Measurements from ENCODE around the gene ACMSD.
"Not testable (repeated sequence)": the region's sequence is repeated elsewhere in the genome, so short reads cannot be mapped to it uniquely, and the experiment has no call there.

ACMSD gene

DNA sequence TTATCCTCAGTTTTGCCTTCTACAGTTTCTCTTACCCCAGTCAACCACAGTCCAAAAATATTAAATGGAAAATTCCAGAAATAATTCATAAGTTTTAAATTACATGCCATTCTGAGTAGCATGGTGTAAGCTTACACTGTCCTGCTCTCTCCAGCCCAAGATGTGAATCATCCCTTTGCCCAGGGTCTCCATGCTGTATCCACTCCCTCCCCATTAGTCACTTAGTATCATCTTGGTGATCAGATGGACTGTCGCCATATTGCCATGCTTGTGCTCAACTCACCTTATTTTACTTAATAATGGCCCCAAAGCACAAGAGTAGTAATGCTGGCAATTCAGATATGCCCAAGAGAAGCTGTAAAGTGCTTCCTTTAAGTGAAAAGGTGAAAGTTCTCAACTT, 61.7 kb downstream of the ACMSD start:
- no peak for DNase-seq
- intact Hi-C loops (cut with DNase I) = no loop called here

DNA sequence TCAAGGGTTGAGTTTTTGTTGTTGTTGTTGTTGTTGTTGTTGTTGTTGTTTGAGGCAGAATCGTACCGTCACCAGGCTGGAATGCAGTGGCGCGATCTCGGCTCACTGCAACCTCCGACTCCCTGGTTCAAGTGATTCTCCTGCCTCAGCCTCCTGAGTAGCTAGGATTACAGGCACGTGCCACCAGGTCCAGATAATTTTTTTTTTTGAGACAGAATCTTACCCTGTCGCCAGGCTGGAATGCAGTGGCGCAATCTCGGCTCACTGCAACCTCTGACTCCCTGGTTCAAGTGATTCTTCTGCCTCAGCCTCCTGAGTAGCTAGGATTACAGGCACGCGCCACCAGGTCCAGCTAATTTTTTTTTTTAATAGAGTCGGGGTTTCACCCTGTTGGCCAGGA, 65.3 kb downstream of the ACMSD start:
- intact Hi-C loops (cut with DNase I); DNase-seq: not testable (repeated sequence)

DNA sequence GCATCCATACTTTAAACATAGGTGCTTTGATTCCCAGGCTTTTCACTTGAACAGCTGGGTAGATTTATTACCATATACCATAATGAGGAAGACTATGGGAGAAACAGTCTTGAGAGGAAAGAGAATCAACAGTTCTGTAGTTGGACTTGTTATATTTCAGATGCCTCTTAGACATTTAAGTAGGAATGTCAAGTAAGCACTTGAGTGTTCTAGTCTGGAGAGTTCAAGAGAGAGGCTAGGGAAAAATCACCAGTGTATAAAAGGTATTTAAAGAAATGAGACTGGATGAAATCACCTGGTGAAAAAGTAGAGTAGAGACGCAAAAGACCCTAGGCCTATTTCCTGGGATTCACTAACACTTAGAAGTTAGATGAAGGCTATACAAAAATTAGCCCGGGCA, 66.8 kb downstream of the ACMSD start:
- DNase-seq = no peak
- intact Hi-C loops (cut with DNase I) = no loop called here

DNA sequence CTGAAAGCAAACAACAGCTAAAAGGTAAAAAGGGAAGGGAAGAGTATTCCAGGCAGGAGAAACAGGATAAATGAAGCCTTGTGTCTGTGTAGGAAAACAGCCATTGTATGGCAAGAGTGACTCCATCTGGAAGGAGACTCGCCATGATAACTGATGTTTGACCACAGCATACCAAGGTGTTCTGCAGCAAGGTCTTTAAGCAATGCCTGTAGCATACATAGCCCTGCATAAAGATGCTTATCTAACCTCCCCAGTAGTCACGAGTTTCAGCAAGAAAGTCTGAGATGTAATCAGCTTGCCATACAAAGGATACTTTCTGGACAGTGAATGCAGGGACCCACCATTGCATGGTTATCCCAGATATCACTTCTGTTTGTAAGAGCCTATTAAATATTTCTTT, 68.3 kb downstream of the ACMSD start:
- no peak for DNase-seq
- intact Hi-C loops (cut with DNase I) = no loop called here

DNA sequence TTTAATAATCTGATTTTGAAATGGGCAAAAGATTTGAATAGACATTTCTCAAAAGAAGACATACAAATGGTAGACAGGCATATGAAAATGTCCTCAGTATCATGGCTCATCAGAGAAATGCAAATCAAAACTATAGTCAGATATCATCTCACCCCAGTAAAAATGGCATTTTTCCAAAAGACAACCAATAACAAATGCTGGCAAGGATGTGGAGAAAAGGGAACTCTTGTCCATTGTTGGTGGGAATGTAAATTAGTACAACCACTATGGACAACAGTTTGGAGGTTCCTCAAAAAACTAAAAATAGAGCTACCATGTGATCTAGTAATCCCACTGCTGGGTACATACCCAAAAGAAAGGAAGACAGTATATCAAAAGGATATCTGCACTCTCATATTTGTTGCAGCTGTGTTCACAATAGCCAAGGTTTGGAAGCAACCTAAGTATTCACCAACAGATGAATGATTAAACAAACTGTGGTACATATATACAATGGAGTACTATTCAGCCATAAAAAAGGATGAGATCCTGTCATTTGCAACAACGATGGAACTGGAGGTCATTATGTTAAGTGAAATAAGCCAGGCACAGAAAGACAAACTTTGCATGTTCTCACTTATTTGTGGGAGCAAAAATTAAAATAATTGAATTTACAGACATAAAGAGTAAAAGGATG, 69.2 kb downstream of the ACMSD start:
- intact Hi-C loops (cut with DNase I); DNase-seq: not testable (repeated sequence)

DNA sequence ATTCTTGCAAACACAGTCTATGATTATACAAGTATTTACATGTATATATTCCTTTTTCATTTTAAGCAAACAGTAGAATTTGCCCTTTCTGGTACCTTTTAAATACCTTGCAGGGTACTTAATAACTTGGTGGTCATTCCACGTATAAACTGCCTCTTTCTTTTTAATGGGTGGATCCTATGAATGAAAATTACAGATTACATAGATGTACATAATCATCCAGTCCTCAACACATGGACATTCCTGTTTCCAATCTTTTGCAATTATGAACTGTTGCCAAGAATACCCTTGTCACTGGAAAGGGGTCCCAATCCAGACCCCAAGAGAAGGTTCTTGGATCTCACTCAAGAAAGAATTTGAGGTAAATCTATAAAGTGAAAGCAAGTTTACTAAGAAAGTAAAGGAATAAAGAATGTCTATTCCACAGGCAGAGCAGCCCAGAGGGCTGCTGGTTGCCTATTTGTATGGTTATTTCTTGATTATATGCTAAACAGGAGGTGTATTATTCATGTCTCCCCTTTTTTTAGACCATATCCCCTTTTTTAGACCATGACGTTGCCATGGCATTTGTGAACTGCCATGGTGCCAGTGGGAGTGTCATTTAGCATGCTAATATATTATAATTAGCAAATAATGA, 72.5 kb downstream of the ACMSD start:
- intact Hi-C loops (cut with DNase I) = loop anchor here (10.0 kb wide), 1 partner anchor 144 kb away; the partner anchor contains the start of gene RAB3GAP1
- no peak for DNase-seq

DNA sequence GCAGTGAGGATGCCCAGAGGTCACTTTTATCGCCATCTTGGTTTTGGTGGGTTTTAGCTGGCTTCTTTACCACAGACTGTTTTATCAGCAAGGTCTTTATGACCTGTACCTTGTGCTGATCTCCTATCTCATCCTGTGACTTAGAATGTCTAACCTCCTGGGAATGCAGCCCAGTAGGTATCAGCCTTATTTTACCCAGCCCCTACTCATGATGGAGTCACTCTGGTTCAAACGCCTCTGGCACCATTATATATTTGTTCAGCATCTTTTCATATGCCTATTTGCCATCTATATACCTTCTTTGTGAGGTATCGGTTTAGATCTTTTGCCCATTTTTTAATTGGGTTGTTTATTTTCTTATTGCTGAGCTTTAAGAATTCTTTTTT, 73.0 kb downstream of the ACMSD start:
- intact Hi-C loops (cut with DNase I) = loop anchor here (10.0 kb wide), 1 partner anchor 143 kb away; the partner anchor contains the start of gene RAB3GAP1
- DNase-seq = no peak

DNA sequence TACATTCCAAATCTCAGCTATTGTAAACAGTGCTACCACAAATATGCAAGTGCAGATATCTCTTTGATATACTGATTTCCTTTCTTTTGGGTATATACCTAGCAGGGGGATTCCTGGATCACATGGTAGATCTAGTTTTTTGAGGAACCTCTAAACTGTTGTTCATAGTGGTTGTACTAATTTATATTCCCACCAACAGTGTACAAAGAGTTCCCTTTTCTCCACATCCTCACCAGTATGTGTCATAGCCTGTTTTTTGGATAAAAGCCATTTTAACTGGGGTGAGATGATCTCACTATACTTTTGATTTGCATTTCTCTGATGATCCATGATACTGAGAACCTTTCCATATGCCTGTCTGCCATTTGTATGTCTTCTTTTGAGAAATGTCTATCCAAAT, 73.9 kb downstream of the ACMSD start:
- no peak for DNase-seq
- intact Hi-C loops (cut with DNase I) = loop anchor here (10.0 kb wide), 1 partner anchor 142 kb away; the partner anchor contains the start of gene RAB3GAP1

DNA sequence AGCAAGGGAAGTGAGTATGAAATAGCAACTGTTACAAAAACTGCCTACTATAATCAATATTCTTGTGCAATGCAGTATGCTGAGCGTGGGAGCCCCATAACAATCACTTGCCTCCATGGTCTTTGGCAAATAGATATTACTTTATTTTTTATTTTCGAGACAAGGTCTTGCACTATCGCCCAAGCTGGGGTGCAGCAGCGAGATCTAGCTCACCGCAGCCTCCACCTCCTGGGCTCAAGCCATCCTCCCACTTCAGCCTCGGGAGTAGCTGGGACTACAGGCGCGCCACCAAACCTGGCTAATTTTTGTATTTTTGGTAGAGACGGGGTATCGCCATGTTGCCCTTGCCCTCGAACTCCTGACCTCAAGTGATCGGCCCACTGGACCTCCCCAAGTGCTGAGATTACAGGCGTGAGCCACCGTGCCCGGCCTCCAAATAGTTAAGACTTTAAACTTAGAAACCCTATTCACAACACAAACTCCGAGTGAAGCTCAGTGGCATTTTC, 79.0 kb downstream of the ACMSD start:
- intact Hi-C loops (cut with DNase I) = loop anchor here (10.0 kb wide), 1 partner anchor 137 kb away; the partner anchor contains the start of gene RAB3GAP1

DNA sequence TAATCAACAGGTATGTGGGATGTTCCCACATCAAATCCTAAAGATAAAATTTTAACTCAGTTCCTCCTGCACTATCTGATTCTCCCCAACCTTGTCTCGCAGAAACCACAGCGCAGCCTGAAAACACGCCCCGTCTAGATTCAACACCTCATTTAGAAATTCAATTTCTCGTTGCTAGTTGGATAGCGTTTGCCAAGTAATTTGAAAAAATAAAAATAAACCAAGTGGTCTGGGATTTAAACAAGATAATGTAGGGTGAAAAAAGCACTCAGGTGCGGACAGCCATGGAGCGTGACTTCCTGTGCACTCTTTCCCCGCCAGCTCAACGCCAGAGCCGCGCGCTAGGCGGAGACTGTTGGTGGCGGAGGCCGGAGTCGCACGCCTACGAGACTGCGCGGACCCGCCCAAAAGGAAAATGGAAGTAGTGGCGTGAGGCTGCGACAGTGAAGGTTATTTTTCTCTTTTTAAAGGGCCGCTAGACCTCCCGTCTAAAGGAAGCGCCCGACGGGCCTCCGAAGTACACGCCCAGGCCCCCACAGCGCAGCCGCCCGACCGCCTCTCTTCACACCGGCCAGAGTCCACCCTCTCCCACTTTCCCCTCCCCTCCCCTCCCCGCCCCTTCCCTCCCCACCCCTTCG, 79.6 kb downstream of the ACMSD start:
- intact Hi-C loops (cut with DNase I) = loop anchor here (2.0 to 10.0 kb wide), 2 partner anchors 137 to 613 kb away; partner anchors contain the start of genes R3HDM1, RAB3GAP1 and ZRANB3
- DNase-seq = peak in 2 of 10 donors; percentile 81 to 95

More for the DNA sequence above, 79.0 kb downstream of the ACMSD start:
- peak in 4 of 10 donors; percentile 2 to 77 (median 65) for DNase-seq

DNA sequence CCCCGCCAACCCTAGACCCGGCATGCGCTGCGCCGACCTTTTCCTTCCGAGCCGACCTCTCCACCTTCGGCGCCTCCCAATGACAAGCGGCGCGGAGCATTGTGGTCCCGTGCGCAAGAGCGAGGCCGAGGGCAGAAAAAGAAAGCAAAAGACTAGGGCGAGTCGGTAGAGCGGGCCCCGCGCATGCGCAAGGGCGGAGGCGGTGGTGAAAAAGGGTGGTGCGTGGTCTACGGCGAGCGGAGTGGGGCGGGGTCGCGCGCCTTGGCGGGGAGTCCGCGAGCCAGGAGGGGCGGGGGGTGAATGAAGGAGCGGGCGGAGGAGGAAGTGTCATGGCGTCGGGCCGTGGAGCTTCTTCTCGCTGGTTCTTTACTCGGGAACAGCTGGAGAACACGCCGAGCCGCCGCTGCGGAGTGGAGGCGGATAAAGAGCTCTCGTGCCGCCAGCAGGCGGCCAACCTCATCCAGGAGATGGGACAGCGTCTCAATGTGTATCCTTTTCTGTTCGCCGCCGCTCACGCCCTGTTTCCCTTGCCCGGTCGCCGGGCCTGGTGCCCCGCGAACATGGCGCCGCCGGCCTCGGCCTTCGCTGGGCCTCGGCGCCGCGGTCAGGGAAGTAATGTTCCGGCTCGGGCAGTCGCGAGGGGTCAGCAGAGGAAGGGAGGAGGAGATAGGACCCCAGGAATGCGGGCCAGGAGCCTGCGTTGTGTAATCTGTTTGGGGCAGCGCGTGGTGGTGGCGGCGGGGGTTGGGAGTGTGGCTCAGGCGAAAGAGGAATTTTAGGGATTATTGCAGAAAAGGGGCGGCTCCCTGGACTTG, 80.3 kb downstream of the ACMSD start, which contains the start of gene CCNT2:
CCNT2 (plus strand) TSS at position 297 of the 815 bp plus-strand sequence; CDS start at position 330, 33 bp downstream.
- peak; percentile 97 to 100 (median 99) for DNase-seq
- intact Hi-C loops (cut with DNase I) = loop anchor here (2.0 to 10.0 kb wide), 2 partner anchors 136 to 612 kb away; partner anchors contain the start of genes R3HDM1, RAB3GAP1 and ZRANB3

DNA sequence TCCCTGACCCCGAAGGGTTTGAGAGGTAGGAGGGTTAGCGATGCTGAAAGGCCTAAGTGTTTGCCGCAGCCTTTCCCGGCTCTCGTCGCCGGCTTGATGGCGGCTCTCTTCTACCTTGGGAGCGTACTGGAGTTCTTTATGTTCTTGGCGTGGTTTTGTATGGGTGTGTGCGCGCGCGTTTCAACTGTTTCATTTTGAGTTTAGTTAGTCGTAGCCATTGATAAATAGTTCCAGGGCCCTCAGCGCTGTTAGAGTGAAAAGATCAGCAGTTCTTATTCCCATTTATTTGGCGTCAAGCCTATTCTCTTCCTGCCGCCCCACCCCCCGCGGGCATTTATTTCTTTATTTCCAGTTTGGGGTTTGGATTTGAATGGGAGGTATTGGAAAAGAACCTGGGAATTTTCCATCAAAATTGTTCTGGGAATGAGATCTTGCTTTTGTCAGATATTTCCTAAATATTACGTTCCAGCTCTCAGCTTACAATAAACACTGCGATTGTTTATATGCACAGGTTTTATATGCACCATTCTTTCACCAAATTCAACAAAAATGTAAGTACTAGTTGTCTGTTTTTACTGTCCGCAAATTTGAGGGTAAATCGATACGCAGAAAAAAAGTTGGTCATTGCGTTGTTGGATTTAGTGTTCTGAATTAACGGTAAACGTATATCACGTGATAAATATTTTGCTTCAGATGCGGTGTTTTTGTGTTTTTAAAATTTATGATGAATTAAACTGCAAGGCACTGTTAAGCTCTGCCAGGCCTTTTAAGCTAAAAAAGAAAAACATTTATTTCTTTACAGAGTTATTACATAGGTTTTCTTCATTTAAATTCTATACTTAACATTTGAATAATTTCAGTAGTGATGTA, 81.2 kb downstream of the ACMSD start:
- peak in 3 of 10 donors; percentile 72 to 85 (median 72) for DNase-seq
- intact Hi-C loops (cut with DNase I) = loop anchor here (2.0 to 10.0 kb wide), 2 partner anchors 135 to 611 kb away; partner anchors contain the start of genes R3HDM1, RAB3GAP1 and ZRANB3

DNA sequence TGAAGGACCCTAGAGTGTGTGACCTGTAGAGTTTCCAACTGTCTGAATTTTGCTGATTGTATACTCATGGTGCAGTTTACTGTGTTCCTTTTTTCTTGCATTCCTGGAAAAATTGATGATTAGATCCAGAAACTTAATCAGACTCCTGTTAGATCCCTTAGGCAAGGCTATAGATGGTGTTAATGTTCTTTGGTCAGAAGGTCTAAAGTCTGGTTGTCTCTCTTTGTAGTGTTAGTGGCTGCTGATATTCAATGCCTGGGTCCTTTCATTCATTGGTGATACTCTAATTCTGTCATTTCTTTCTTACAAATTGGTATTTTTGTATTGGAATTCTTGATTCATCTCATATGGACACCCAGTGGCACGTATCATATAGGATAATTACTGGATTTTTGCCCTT, 86.5 kb downstream of the ACMSD start:
- intact Hi-C loops (cut with DNase I) = no loop called here
- DNase-seq = no peak

DNA sequence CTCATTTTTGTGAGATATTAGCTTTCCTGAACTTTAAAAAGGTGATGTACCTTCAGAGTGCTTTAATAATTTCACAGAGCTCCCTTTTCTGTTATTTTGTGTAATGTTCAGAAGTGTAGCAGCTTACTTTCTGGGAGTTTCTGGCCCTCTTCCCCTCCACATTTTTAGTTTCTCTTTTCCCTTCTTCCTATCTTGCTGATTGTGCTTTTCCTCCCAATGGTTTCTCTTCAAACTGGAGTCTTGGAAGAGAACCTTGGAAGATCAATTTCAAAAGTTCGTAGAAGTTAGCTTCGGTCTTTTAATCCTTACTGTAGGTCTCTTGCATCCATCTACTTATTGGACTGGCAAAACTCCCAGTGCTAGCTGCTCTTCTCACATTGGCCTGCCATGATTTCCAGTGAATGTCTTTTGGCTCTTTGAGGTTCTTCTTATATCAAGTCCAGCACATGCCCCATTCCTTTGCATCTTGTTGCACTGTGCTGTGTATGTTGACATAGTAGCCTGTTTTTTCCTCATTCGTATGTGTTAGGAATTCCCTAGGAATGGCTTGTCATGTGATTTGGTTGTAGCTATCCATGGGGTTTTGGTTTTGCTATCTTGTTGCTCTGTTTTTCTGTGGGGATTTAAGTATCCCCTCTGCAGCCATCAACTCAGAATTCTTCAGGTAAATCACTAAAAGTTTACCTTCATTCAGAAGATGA, 88.0 kb downstream of the ACMSD start:
- DNase-seq = no peak

DNA sequence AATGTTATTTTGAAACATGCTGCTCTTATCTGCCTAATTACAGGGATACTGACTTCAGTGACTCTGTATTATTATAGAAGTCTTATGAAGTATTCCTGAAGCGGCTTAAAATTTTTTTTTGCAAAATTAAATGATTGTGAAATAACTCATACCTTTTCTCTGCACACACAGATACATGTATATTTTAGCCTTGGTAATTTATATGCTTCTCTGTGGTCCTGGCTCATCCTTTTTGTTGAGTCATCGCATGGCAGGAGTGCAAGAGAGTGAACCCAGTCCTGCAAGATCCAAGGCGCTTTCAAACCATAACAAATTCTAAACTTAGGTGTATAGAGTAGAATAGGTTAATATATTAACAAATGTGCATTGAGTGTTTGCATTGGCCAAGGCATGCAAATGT, 88.8 kb downstream of the ACMSD start:
- no peak for DNase-seq
- intact Hi-C loops (cut with DNase I) = no loop called here

More for the DNA sequence above, 88.0 kb downstream of the ACMSD start:
- intact Hi-C loops (cut with DNase I) = no loop called here

DNA sequence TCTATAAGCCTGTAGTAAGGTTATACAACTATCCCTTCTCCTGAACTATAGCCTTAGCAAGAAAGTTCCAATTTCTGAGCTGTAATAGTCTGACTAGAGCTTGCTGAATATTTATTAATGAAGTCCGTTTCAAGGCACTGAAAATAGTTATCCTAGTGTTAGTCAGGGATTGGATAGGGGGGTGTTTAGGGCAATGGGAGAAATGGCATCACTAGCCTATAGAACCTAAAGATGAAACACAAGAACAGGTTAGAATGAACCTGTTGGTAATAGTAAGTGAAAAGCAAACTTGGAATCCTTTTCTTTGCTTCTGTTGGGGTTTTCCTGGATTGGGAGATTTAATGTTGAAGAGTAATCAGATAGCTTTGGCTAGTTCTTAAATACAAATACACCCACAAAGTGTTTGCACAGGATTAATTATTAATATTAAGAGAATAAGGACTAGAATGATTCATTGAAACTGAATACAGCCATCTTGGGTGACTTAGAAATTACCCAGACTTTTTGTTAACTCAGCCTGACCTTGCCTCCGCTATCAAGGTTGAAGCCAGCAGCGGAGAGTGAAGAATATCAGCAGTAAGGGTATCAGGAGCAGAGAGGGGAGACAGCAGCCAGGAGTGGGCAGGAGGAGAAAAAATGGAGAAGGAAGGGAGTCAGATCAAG, 94.6 kb downstream of the ACMSD start:
- intact Hi-C loops (cut with DNase I) = no loop called here
- DNase-seq = no peak

DNA sequence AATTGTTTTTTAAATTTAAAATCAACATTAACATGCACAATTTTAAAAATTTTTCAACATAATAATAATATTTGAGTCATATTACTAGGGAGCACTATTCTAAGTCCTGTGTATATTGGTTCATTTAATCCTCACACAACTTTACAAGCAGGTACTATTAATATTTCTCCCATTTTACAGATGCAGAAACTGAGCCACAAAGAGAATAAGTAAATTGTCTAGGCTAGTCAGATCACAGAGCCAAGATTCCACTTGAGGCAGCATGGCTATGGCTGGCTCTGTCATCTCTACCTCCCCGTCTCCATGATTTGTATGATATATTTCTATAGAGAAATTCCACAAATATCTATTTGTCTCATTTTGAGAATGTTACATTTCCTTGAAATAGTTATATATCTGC, 95.3 kb downstream of the ACMSD start:
- no peak for DNase-seq
- intact Hi-C loops (cut with DNase I) = no loop called here

DNA sequence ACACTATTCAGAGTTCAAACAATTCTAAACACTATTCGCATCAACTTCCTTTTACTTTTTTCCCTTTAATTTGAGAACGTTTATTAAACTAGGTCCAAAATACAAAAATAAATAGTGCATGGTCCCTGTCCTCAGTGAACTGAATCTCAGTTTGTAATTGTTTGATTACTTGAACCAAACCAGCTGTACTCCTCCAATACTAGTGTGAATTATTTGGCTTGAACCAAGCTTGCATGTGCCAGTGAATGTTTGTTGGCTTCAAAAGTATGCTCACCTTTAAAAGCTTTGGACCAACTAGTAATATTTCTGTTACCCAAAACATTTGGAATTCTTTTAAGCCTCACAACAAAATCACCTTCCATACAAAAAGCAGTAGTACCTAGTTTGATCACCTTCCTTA, 95.7 kb downstream of the ACMSD start:
- intact Hi-C loops (cut with DNase I) = no loop called here
- DNase-seq = no peak

Measured in posterior cingulate gyrus (tissue), 11 donors.